PC-3 (cell line): Measurements from ENCODE around the gene FAM187B.

Experiments used
- EZH2 ChIP-seq: fragments of 300-600 bp; sonication (generic); IDR thresholded peaks from one replicate; pipeline ENCODE4 v1.6.1; 2017; ENCODE audit warnings: antibody characterized with exemption, mild to moderate bottlenecking, low read length; ENCODE audit not compliant: unreplicated experiment
- EZH2phosphoT487 ChIP-seq: fragments of 300-600 bp; sonication (generic); IDR thresholded peaks from 2 replicates; pipeline ENCODE4 v1.6.1; 2018; ENCODE audit warnings: mild to moderate bottlenecking, antibody characterized with exemption, low read length, borderline replicate concordance
- TF ChIP-seq, protein P1 (sequence below): fragments of 300-600 bp; sonication (generic); conservative IDR thresholded peaks from 2 replicates; pipeline ENCODE4 v1.5.1; 2017; ENCODE audit warnings: antibody characterized with exemption, low read depth, mild to moderate bottlenecking, low read length

DNA sequence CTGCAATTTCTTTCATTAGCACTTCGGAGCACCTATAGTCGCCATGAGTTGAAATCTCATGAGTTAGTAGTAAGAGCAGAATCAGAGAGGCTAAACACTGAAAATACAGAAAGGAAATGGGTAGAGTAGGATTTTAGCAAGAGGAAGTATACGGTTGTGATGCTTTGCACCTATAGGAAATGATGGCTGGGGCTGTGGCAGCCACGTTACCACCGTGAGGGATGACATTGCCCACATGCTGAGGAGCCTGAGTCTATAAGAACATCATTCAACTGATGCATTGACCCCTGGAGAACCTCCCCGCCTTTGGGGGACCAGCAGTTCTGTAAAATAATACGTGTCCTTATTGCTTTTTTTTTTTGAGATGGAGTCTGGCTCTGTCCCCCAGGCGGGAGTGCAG, 20.4 kb downstream of the FAM187B start:
- no peak for TF ChIP-seq EZH2
- TF ChIP-seq, protein P1, sequence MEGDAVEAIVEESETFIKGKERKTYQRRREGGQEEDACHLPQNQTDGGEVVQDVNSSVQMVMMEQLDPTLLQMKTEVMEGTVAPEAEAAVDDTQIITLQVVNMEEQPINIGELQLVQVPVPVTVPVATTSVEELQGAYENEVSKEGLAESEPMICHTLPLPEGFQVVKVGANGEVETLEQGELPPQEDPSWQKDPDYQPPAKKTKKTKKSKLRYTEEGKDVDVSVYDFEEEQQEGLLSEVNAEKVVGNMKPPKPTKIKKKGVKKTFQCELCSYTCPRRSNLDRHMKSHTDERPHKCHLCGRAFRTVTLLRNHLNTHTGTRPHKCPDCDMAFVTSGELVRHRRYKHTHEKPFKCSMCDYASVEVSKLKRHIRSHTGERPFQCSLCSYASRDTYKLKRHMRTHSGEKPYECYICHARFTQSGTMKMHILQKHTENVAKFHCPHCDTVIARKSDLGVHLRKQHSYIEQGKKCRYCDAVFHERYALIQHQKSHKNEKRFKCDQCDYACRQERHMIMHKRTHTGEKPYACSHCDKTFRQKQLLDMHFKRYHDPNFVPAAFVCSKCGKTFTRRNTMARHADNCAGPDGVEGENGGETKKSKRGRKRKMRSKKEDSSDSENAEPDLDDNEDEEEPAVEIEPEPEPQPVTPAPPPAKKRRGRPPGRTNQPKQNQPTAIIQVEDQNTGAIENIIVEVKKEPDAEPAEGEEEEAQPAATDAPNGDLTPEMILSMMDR = no peak
- no peak for TF ChIP-seq EZH2phosphoT487
